ENCODE data around the gene TAF4B.
"Not testable (repeated sequence)": the region's sequence is repeated elsewhere in the genome, so short reads cannot be mapped to it uniquely, and the experiment has no call there.

DNA sequence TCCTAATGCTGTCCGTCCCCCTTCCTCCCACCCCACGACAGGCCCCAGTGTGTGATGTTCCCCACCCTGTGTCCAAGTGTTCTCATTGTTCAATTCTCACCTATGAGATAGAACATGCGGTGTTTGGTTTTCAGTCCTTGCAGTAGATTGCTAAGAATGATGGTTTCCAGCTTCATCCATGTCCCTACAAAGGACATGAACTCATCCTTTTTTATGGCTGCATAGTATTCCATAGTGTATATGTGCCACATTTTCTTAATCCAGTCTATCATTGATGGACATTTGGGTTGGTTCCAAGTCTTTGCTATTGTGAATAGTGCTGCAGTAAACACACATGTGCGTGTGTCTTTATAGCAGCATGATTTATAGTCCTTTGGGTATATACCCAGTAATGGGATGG is 12.5 kb downstream of the TAF4B start:
- TF ChIP-seq ZNF133 (tag by site-specific recombination; IDR thresholded peaks at IDR 0.05); BCL11B (tag by site-specific recombination; IDR thresholded peaks at IDR 0.05; ENCODE audit: low read depth); ZNF623 (tag by site-specific recombination; IDR thresholded peaks at IDR 0.05); ZBTB21 (tag by site-specific recombination; IDR thresholded peaks at IDR 0.05); ZNF169 (tag by site-specific recombination; IDR thresholded peaks at IDR 0.05); ZNF292 (tag by site-specific recombination; IDR thresholded peaks at IDR 0.05; ENCODE audit: borderline replicate concordance, low read depth); ZNF391 (tag by site-specific recombination; IDR thresholded peaks at IDR 0.05; ENCODE audit: borderline replicate concordance, low read depth); RBAK (tag by site-specific recombination; IDR thresholded peaks at IDR 0.05); REST (tag by site-specific recombination; IDR thresholded peaks at IDR 0.05); ZNF274 (IDR thresholded peaks at IDR 0.05; ENCODE audit: low read length); ZNF274 (tag by site-specific recombination; IDR thresholded peaks at IDR 0.05; ENCODE audit: borderline replicate concordance): not testable (repeated sequence)
- TF ChIP-seq, protein P1, sequence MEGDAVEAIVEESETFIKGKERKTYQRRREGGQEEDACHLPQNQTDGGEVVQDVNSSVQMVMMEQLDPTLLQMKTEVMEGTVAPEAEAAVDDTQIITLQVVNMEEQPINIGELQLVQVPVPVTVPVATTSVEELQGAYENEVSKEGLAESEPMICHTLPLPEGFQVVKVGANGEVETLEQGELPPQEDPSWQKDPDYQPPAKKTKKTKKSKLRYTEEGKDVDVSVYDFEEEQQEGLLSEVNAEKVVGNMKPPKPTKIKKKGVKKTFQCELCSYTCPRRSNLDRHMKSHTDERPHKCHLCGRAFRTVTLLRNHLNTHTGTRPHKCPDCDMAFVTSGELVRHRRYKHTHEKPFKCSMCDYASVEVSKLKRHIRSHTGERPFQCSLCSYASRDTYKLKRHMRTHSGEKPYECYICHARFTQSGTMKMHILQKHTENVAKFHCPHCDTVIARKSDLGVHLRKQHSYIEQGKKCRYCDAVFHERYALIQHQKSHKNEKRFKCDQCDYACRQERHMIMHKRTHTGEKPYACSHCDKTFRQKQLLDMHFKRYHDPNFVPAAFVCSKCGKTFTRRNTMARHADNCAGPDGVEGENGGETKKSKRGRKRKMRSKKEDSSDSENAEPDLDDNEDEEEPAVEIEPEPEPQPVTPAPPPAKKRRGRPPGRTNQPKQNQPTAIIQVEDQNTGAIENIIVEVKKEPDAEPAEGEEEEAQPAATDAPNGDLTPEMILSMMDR (tag by site-specific recombination; IDR thresholded peaks at IDR 0.05): not testable (repeated sequence)
- TF ChIP-seq, protein P2, sequence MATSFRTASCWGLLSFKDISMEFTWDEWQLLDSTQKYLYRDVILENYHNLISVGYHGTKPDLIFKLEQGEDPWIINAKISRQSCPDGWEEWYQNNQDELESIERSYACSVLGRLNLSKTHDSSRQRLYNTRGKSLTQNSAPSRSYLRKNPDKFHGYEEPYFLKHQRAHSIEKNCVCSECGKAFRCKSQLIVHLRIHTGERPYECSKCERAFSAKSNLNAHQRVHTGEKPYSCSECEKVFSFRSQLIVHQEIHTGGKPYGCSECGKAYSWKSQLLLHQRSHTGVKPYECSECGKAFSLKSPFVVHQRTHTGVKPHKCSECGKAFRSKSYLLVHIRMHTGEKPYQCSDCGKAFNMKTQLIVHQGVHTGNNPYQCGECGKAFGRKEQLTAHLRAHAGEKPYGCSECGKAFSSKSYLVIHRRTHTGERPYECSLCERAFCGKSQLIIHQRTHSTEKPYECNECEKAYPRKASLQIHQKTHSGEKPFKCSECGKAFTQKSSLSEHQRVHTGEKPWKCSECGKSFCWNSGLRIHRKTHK (tag by site-specific recombination; IDR thresholded peaks at IDR 0.05): not testable (repeated sequence)
- TF ChIP-seq, protein P3, sequence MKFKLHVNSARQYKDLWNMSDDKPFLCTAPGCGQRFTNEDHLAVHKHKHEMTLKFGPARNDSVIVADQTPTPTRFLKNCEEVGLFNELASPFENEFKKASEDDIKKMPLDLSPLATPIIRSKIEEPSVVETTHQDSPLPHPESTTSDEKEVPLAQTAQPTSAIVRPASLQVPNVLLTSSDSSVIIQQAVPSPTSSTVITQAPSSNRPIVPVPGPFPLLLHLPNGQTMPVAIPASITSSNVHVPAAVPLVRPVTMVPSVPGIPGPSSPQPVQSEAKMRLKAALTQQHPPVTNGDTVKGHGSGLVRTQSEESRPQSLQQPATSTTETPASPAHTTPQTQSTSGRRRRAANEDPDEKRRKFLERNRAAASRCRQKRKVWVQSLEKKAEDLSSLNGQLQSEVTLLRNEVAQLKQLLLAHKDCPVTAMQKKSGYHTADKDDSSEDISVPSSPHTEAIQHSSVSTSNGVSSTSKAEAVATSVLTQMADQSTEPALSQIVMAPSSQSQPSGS (tag by site-specific recombination; IDR thresholded peaks at IDR 0.05; ENCODE audit: low read depth): not testable (repeated sequence)
- peak; percentile 76 for TF ChIP-seq ZNF146 (tag by site-specific recombination; IDR thresholded peaks at IDR 0.05)

Data from HEK293 (cell line).